NCI-H748 treated with DMSO at 0.1 percent for 48 hours (cell line): ENCODE data around the gene UBXN11.
"Not testable (repeated sequence)": the region's sequence is repeated elsewhere in the genome, so short reads cannot be mapped to it uniquely, and the experiment has no call there.

Source experiments
- DNase-seq: peaks from one replicate; lab custom pipeline; 2025; lab: John Stamatoyannopoulos, UW

The UBXN11 gene

GRCh38 chr1:26336477-26337205 is 30.2 kb upstream of the UBXN11 start:
- DNase-seq = peak; percentile 77

- DNase-seq = no peak
Observed at GRCh38 chr1:26335774-26336476, 29.5 kb upstream of the UBXN11 start.

- DNase-seq = not testable (repeated sequence)
Observed at GRCh38 chr1:26333312-26333711, 26.9 kb upstream of the UBXN11 start.

- DNase-seq = no peak
Observed at GRCh38 chr1:26330276-26330675, 23.8 kb upstream of the UBXN11 start.

GRCh38 chr1:26329380-26329779 is 22.9 kb upstream of the UBXN11 start:
- not testable (repeated sequence) for DNase-seq

GRCh38 chr1:26328597-26328996 is 22.2 kb upstream of the UBXN11 start:
- no peak for DNase-seq

- DNase-seq = no peak
Observed at GRCh38 chr1:26327956-26328362, 21.5 kb upstream of the UBXN11 start.

- no peak for DNase-seq
Observed at GRCh38 chr1:26324550-26324949, 18.1 kb upstream of the UBXN11 start.

GRCh38 chr1:26323382-26323781 is 16.9 kb upstream of the UBXN11 start:
- DNase-seq = no peak

- DNase-seq = no peak
Observed at GRCh38 chr1:26322042-26322331, 15.6 kb upstream of the UBXN11 start.

- DNase-seq = peak; percentile 24
Observed at GRCh38 chr1:26321315-26322041, 15.0 kb upstream of the UBXN11 start.

- no peak for DNase-seq
Observed at GRCh38 chr1:26320896-26321295, 14.5 kb upstream of the UBXN11 start.

- DNase-seq = no peak
Observed at GRCh38 chr1:26318338-26319064, 12.1 kb upstream of the UBXN11 start.

GRCh38 chr1:26317612-26318337 is 11.3 kb upstream of the UBXN11 start, which contains the start of gene CD52:
Gene CD52, plus strand, starts transcription at chr1:26317958. Its CDS starts 60 bp downstream, at chr1:26318018.
- no peak for DNase-seq

GRCh38 chr1:26317146-26317545 is 10.7 kb upstream of the UBXN11 start:
- DNase-seq = no peak

- DNase-seq = no peak
Observed at GRCh38 chr1:26315874-26316850, 9.7 kb upstream of the UBXN11 start.

- no peak for DNase-seq
Observed at GRCh38 chr1:26314501-26314900, 8.1 kb upstream of the UBXN11 start.

- DNase-seq = not testable (repeated sequence)
Observed at GRCh38 chr1:26307966-26308899, 1.8 kb upstream of the UBXN11 start.

- DNase-seq = no peak
Observed at GRCh38 chr1:26307363-26307781, 936 bp upstream of the UBXN11 start.
